NAMALWA (cell line): ENCODE measurements around the gene ADRA2A.

Experiments used
- DNase-seq: peaks from one replicate; pipeline ENCODE4 v3.0.0-alpha.2; 2015; ENCODE audit warnings: low spot score

The ADRA2A gene

DNA sequence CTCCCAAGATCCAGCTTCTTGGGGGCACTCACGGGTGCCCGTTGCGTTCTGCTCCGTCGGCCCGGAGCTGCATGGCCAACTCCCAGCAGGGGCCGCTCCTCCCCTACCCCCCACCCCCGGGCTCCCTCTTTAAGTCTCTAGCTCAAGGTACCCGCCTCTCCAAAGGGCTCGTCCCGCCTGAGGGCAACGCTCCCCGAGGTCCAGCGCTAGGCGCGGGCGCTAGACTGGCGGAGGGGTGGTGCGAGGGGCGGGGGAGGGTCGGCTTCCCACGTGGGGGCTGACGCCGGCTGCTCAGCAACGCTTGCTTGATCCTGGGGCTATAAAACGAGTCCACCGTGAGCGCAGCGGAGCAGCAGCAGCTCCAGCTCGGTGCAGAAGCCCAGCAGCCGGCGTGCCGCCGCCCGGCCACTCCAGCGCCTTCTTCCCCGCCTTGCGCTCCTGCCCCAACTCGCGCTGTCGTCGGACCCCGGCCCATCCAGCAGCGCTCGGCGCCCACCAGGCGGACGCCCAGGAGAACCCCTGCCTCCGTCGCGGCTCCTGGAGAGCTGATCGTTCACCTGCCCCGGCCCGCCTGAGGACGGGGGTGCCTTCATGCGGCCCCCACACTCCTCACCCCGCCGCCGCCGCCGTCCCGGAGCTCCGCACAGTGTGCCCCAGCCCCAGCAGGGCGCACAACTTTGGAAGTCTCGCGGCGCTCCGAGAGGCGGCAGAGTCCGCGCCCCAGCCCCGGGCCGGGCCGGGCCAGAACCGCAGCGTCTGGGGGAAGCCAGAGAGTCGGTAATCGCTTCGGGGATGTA is at the start of gene ADRA2A:
TSS of gene ADRA2A (plus strand) at position 348 of the 797 bp plus-strand sequence. CDS start 968 bp downstream, outside the sequence.
- no peak for DNase-seq

DNA sequence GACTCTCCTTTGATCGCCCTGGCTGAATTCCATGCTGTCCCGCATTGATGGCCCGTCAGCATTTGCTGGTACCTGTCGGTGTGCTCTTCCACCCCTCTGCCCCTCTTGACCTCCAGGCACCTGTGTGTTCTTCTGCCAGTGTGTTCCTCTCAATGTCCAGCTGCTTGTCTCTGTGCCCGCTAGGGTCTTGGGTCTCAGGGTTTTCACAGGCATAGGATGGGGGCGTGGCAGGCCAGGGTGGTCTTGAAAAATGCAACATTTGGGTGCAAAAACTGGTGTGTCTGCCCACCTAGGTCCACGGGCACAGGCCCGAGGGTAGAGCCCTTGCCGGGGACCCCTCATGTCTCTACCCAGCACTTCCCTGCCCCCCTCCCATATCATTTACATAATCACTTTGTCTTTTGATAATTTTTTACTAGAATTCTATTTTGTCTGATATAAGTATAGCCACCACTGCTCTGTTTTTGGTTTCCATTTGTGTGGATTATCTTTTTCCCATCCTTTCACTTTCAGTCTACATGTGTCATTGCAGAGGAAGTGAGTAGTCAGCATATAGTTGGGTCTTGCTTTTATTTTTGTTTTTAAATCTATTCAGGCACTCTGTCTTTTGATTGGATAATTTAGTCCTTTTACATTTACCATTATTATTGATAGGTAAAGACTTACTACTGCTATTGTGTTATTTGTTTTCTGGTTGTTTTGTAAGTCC is 46.6 kb upstream of the ADRA2A start:
- DNase-seq: no peak

DNA sequence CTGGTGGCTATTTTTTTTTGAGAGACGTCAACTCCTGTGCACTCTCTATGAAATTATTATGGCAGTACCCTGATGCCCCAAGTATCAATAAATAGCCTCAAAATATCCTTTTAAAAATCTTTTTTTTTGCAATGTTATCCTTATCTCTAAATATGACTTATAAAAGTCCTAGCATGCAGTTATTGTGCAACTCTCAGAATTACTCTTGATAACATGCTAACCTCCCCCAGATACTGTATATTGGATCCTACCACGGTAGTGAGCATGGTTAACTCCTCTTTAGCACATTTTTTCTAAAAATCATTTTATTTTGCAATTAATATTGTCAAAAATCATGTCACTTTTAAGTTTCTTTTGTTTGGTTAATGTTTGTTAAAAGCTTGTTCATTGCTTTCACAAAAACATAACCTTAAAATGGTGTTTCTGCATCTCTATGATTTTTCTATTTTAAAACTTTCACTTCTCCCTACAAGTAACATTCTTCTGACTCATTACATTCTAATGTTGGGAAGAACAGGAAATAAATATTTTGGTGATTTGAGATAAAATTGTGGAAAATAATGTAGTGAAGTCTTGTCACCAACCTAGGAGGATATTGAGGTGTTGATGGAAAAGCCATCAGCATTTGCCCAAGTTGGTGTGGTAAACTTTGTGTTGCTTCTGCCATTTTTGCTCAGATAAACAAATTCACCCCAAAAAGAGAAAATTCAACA is 42.1 kb upstream of the ADRA2A start:
- no peak for DNase-seq

DNA sequence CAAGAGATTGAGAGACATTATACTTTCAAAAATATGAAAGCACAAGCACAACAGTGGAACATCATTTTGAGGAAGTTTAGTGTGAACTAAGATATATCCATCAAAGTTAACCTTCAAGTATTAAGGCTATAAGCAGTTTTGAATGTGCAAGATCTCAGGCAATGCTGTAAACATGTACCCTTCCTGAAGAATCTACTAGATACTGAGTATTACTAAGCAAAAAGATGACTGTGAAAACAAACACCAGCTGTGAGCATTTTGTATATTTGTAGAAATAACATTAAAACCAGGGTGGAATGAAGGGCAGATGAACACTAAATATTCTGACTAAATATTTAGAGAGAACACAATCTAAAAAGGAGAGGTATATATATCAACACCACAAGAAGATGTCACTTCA is 41.3 kb upstream of the ADRA2A start:
- no peak for DNase-seq

DNA sequence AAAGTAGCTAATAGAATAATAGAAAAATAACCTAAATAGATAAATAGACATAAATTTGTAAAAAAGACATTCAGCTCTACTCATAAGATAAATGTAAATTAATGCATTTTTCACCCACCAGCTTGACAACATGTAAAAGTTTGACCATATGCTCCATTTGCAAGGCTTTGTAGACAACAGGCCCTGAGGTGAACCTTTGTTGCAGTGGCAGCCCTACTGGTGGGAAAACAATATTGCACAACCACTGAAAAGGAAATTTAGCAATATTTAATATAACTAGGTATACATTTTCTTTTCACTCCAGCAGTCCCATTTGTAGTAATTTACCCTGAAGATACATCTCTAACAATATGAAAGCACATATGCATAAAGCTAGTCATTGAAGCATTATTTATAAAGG is 39.0 kb upstream of the ADRA2A start:
- DNase-seq: peak; percentile 51

DNA sequence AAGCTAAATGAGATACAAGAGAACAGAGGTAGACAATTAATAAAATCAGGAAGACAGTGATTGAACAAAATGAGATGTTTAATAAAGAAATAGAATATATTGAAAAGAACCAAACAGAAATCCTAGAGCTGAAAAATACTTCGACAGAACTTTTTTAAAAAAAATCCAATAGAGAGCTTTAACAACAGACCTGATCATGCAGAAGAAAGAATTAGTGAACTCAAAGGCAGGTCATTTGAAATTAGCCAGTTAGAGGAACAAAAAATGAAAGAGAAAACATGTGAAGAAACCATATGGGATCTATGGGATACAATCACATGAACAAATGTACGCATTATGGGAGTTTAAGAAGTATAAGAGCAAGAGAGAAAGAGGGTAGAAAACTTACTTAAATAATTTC is 37.3 kb upstream of the ADRA2A start:
- DNase-seq: no peak

DNA sequence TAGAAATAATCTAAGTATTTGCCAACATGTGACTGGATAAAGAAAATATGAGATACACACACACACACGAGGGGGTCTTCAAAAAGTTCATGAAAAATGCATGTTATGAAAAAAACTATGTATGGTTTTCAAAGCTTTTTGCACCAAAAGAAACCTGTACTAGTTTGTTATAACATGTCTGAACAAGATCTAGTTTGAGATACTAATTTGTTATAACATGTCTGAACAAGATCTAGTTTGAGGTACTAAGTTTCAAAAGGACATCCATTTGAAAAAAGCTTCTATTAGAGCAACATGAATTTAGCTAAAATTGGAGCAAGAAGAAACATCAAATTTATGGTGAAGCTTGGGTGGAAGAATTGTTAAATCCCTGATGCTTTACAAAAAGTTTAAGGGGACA is 19.8 kb upstream of the ADRA2A start:
- no peak for DNase-seq

DNA sequence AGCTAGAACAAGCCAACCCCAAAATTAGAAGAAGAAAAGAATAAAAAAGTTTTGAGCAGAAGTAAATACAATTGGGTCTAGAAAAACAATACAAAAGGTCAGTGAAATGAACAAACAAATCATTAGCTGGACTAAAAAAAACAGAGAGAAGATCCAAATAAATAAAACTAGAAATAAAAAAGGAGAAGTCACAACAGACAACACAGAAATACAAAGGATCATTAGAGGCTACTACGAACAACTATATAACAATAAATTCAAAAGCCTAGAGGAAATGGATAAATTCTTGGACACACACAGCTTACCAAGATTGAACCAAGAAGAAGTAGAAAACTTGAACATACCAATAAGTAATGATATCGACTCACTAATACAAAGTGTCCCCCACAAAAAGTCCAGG is 13.4 kb upstream of the ADRA2A start:
- DNase-seq: no peak

DNA sequence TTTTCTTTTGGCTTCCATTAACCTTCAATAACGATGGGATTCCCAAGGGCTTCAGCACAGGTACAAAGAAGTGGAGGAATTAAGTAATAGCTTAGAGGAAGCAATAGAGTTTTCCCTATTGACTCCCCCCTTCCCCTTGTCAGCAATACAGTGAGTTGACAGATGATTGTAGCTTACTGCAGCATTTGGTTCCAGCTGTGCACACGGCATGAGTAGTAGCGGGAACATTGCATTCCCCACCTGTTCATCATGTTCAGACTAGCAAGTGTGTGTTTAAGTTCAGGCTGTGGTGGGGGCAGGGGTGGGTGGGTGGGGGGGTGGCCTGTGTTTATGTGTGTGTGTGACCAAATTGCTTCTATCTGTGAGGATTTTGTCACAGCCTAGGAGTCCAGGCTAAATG is 4.6 kb upstream of the ADRA2A start:
- DNase-seq: no peak

DNA sequence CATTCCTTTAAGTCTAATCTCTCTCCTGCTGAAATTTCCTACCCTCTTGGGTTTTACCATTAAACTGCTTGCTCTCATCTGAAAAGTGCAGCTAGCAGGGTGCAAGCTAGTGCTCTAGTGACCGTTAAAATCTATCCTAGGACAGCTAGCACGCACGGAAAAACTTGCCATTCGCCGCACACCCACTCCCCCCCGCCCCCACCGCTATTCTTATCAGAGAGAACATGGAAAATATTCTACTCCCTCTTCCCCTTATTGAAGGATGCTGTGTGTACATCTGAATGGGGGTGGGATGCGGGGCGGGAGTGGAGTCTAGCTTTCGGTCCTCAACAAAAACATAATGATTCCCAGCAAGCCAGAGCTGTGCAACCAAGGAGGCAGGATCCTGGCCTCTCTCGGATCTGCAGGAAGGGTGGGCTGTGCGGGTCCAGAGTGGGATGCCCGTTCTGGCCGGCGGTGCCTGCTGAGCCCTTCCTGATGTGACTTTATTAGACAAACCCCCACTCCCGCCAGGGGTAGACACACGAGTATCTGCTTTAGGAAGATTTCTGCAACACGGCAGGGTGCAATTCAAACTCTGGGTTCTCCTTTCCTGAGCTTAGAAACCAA is 1.1 kb upstream of the ADRA2A start:
- no peak for DNase-seq

DNA sequence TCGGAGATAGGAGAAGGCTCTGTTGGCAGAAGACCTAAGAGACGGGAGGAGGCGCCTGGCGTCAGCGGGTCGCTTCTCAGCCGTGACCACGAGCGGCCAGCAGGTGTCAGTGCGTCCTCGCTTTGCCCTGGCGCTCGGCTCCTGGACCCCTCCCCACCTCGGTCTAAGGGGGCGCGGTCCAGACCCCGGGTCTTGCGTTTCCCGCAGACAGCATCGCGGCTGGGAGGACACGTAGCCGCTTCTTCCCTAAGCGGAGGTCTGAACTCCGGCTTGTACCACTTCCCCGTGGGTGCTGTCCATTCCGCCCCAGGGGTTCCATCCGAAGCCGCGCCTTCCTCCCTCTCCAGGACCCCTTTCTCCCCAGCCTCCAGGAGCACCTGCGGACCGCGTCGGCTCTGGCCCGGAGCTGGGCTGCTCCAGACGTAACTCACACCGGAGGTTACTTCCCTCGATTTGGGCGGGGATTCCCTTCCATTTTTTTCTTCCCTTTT is 593 bp upstream of the ADRA2A start:
- peak; percentile 45 for DNase-seq

DNA sequence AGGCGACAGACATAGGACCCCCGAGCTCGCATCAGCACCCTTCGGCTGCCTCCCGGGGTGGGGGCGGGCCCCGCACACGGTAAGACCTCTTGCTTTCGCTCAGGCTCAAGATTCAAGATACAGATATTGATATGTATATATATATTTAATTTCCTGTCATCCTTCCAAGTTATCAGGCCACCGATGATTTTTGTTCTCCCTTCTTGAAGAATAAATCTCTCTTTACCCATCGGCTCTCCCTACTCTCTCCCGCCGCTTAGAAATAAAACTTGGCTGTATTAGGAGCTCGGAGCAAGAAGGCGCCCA is 603 bp downstream of the ADRA2A start:
- DNase-seq: no peak

DNA sequence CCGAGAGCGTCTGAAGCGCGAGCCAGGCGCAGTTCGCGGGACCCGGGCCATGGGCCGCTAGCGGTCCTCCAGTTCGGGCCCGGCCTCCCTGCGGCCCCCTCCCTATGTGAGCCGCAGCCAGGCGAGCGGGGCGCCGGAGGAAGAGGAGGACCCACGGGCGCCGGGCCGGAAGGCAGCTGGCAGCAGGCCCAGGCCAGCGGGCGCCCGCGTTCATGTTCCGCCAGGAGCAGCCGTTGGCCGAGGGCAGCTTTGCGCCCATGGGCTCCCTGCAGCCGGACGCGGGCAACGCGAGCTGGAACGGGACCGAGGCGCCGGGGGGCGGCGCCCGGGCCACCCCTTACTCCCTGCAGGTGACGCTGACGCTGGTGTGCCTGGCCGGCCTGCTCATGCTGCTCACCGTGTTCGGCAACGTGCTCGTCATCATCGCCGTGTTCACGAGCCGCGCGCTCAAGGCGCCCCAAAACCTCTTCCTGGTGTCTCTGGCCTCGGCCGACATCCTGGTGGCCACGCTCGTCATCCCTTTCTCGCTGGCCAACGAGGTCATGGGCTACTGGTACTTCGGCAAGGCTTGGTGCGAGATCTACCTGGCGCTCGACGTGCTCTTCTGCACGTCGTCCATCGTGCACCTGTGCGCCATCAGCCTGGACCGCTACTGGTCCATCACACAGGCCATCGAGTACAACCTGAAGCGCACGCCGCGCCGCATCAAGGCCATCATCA is 1.1 kb downstream of the ADRA2A start:
- no peak for DNase-seq

DNA sequence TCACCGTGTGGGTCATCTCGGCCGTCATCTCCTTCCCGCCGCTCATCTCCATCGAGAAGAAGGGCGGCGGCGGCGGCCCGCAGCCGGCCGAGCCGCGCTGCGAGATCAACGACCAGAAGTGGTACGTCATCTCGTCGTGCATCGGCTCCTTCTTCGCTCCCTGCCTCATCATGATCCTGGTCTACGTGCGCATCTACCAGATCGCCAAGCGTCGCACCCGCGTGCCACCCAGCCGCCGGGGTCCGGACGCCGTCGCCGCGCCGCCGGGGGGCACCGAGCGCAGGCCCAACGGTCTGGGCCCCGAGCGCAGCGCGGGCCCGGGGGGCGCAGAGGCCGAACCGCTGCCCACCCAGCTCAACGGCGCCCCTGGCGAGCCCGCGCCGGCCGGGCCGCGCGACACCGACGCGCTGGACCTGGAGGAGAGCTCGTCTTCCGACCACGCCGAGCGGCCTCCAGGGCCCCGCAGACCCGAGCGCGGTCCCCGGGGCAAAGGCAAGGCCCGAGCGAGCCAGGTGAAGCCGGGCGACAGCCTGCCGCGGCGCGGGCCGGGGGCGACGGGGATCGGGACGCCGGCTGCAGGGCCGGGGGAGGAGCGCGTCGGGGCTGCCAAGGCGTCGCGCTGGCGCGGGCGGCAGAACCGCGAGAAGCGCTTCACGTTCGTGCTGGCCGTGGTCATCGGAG is 1.8 kb downstream of the ADRA2A start:
- DNase-seq: no peak

DNA sequence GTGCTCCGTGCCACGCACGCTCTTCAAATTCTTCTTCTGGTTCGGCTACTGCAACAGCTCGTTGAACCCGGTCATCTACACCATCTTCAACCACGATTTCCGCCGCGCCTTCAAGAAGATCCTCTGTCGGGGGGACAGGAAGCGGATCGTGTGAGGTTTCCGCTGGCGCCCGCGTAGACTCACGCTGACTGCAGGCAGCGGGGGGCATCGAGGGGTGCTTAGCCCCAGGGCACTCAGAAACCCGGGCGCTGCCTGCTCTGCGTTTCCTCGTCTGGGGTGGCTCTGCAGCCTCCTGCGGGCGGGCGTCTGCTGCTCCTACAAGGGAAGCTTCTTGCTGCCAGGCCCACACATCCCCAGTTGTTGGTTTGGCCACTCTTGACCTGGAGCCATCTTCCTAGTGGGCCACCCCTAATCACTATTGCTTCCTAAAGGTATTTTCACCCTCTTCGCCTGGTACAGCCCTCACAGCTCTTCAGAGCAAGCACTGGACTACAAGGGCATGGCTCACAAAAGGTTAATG is 2.5 kb downstream of the ADRA2A start:
- no peak for DNase-seq

DNA sequence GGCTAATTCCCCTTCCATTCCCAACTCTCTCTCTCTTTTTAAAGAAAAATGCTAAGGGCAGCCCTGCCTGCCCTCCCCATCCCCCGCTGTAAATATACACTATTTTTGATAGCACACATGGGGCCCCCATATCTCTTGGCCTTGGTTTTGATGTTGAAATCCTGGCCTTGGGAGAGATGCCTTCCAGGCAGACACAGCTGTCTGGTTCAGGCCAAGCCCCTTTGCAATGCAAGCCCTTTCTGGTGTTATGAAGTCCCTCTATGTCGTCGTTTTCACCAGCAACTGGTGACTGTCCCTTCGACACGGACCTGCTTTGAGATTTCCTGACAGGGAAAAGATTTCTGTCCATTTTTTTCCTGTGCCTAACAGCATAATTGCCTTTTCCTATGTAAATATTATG is 3.0 kb downstream of the ADRA2A start:
- no peak for DNase-seq

DNA sequence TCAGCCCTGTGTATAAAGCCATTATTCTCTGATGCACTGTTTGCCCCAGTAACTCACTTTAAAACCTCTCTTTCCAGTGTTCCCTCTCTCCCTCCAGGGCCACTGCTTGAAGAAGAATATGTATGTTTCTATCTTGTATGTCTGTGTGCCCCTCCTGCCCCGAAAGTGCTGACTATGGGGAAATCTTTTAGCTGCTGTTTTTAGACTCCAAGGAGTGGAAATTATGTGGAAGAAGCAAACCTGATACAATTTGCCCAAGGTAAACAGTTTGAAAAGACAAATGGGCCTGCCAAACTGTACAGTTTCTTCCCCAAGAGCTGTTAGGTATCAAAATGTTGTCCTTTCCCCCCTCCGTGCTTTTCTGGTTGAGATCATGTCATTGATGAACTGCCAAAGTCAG is 3.4 kb downstream of the ADRA2A start:
- DNase-seq: no peak

DNA sequence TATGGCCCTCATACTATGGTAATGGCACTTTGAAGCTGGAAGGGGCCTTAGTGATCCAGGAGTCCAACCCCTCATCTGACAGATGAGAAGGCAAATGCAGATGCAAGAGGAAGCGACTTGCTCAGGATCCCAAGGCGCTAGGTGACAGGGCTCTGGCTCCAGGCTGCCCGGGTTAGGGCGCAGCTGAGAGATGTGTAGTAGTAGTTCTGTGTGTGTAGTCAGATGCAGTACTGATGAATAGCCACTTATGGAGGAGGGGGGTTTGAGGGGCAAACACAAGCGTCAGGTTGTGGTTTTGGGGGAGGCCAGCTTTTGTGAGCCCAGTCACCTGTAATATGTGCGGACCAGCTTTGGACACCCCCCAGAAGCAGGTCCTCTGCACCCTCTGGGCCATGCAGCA is 4.8 kb downstream of the ADRA2A start:
- no peak for DNase-seq

DNA sequence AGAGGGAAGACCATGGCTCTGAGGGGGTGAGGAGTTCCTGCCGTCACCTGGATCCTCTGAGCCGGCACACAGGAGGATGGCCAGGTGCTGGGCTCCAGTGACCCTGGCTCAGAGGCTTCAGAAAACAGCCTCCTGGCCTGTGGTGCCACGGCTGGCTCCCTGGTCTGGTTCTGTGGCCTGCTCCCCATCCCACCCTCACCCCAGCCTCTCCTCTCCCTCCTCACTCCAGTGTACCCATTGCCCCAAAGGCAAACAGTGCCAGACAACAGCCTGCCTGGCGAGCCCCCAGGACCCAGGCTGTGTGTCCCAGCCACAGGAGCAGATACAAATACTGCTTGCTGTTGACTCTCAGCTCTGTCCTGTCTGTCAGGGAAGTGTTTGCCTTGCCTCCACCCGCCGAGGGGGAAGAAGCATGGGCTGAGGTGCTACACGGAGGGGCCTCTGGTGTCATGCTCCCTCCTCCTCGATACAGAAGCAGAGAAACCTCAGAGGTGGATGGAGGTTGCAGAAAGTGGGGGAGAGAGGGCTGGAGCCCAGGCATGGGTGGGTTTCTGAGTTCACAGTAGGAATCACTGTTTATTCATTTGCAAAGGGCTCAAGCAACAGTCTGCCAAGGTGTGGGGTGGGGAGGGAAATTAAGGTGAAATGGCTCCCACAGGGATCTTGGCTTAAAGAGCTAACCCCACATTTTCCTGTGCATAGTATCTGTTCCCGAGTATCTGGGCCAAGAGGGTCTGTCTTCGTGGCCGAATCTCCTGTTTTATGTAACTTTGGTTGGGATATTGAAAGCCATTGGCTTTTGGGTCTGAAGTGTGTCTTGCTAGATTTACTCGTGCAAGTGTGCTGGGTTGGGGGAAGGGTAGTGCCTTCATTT is 5.5 kb downstream of the ADRA2A start:
- DNase-seq: no peak
